ENCODE data around the gene MYH6. TPM values are rescaled to one million over a fixed set of nuclear protein-coding genes. Genes with fewer than 3 reads are reported as not detected.
A peak's percentile ranks its signal among the peaks of the same experiment; 100 is the strongest.

Gene MYH6
- total and polyA plus RNA-seq, 2 of the 13 experiments (the other 11 are each of a cell fraction or from before 2014, with no cell fraction given) = 0.01 TPM; not detected in 1

DNA sequence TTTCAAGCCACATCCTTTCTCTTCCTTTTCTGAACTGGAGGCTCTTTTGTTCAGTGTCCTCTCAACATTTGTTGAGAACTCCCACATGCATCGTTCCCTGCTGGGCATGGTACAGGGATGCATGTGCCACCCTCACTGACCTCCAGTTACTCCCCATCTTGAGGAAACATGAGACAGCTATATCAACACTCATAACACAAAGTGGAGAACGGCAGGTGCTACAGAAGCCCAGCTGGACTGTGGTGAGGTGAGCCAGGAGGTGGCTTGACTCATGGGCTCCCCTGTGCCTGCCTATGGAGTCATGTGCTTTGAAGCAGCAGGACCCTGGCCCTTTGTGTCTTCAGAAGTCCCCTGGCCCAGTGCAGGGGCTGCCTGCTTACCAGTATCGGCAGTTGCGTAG is 9.7 kb downstream of the MYH6 start:
- no peak for TF ChIP-seq SP5 (CRISPR knock-in tag; IDR thresholded peaks at IDR 0.05; ENCODE audit: borderline replicate concordance, low read depth)
- 0 out of 2 replicates have a peak, but pooled peaks have one; percentile 36 for TF ChIP-seq ZNF446 (CRISPR knock-in tag; IDR thresholded peaks at IDR 0.05)
- TF ChIP-seq EHMT2 (IDR thresholded peaks at IDR 0.05; ENCODE audit: borderline replicate concordance, low read depth, low read length) = no peak
- TF ChIP-seq ZBTB38 (CRISPR knock-in tag; IDR thresholded peaks at IDR 0.05) = no peak
- DNase-seq (ENCODE audit: low spot score) (no peak), ATAC-seq (no peak; the same call in 2 of the 3 replicates), FAIRE-seq (no peak)
- Histone ChIP-seq H3K36me3 (replicated peaks in 1 of 2; ENCODE audit: control insufficient read depth in 1 of 2, insufficient read depth in 2 of 2, low read length in 2 of 2) (no peaks in the 10 kb centered on the region), H3K27me3 (ENCODE audit: control insufficient read depth in 1 of 2, insufficient read depth in 2 of 2, low read length in 2 of 2) (peaks cover 30 to 78% of the 10 kb centered on the region in 2 experiments), H4K20me1 (ENCODE audit: insufficient read depth, low read length) (no peaks in the 10 kb centered on the region), H3K4me1 (ENCODE audit: insufficient read depth, low read length) (no peaks in the 10 kb centered on the region), H2AFZ (ENCODE audit: low read length) (no peak overlapping the region), H3K79me2 (ENCODE audit: insufficient read depth, low read length) (no peaks in the 10 kb centered on the region), H3K4me2 (ENCODE audit: low read depth, low read length) (no peak overlapping the region), H3K9me3 (ENCODE audit: low read length) (no peaks in the 10 kb centered on the region), H3K27ac (ENCODE audit: extremely low read length, insufficient read depth, low read length) (no peak overlapping the region), H3K4me3 (replicated peaks in 1 of 3; ENCODE audit: insufficient read depth in 1 of 3, low read depth in 2 of 3, low read length in 3 of 3) (no peak overlapping the region), H3K9ac (ENCODE audit: insufficient read depth, low read depth, low read length) (no peak overlapping the region)
- intact Hi-C loops (cut with micrococcal nuclease; ENCODE audit: unreplicated experiment) (no loop called here), in situ Hi-C loops (cut with HindIII; ENCODE audit: extremely low pct_ligation_motif_present, low pct_unique_long_range_greater_than_20kb) (no loop called here)
- no TSS peak for BruUV-seq (replicated peaks)
- CTCF ChIA-PET (ENCODE audit: low intra/inter-chr PET ratio, low total read pairs) = no interaction called here
- POLR2A ChIA-PET = no interaction called here
- WGBS (ENCODE audit: low lambda C conversion rate) = 53% methylated on average over 4 of the region's 4 CpGs

DNA sequence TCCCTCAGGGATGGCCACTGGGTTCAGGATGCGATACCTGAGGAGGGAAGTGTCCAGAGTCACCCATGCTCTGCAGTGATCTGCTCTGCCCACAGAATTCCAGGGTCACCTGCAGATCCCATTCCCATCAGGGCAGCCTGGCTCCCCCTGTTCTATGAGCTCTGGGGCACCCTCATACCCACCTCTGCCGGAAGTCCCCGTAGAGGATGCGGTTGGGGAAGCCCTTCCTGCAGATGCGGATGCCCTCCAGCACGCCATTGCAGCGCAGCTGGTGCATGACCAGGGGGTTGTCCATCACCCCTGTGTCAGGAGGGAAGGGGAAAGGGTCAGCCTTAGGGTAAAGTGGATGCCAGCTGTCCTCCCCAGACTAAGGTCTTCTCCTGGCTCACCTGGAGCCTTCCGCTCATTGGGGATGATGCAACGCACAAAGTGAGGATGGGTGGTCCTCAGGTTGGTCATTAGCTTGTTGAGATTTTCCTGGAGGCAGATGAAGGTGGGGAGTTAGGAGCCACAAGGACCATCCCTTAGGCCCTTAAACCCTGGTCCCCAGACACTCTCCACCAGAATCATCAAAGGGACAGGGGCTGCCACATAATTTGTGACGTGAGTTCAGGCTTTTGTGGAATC is 11.2 kb downstream of the MYH6 start:
- BruUV-seq (replicated peaks) = no TSS peak
- Histone ChIP-seq H3K27ac (ENCODE audit: extremely low read length, insufficient read depth, low read length) (no peak overlapping the region), H3K4me3 (replicated peaks in 1 of 3; ENCODE audit: insufficient read depth in 1 of 3, low read depth in 2 of 3, low read length in 3 of 3) (no peak overlapping the region), H2AFZ (ENCODE audit: low read length) (no peak overlapping the region), H4K20me1 (ENCODE audit: insufficient read depth, low read length) (no peaks in the 10 kb centered on the region), H3K9ac (ENCODE audit: insufficient read depth, low read depth, low read length) (no peak overlapping the region), H3K36me3 (replicated peaks in 1 of 2; ENCODE audit: control insufficient read depth in 1 of 2, insufficient read depth in 2 of 2, low read length in 2 of 2) (no peaks in the 10 kb centered on the region), H3K79me2 (ENCODE audit: insufficient read depth, low read length) (no peaks in the 10 kb centered on the region), H3K9me3 (ENCODE audit: low read length) (no peaks in the 10 kb centered on the region), H3K4me2 (ENCODE audit: low read depth, low read length) (no peak overlapping the region), H3K27me3 (ENCODE audit: control insufficient read depth in 1 of 2, insufficient read depth in 2 of 2, low read length in 2 of 2) (peaks cover 26 to 78% of the 10 kb centered on the region in 2 experiments), H3K4me1 (ENCODE audit: insufficient read depth, low read length) (no peaks in the 10 kb centered on the region)
- POLR2A ChIA-PET = no interaction called here
- CTCF ChIA-PET (ENCODE audit: low intra/inter-chr PET ratio, low total read pairs) = no interaction called here
- WGBS (ENCODE audit: low lambda C conversion rate) = 30% methylated on average over 9 of the region's 10 CpGs
- FAIRE-seq (no peak), ATAC-seq (no peak), DNase-seq (ENCODE audit: low spot score) (no peak)
- intact Hi-C loops (cut with micrococcal nuclease; ENCODE audit: unreplicated experiment) = no loop called here
- in situ Hi-C loops (cut with HindIII; ENCODE audit: extremely low pct_ligation_motif_present, low pct_unique_long_range_greater_than_20kb) = no loop called here
- no peak for TF ChIP-seq AGO2 (optimal IDR thresholded peaks at IDR 0.05; ENCODE audit: low read depth, low read length)
- no peak for TF ChIP-seq ZNF296 (CRISPR knock-in tag; conservative IDR thresholded peaks at IDR 0.05)
- no peak for TF ChIP-seq NFYC (CRISPR knock-in tag; IDR thresholded peaks at IDR 0.05)
- TF ChIP-seq HIVEP1 (CRISPR knock-in tag; IDR thresholded peaks at IDR 0.05) = no peak
- 0 out of 2 replicates have a peak, but pooled peaks have one; percentile 8 for TF ChIP-seq ZNF563 (CRISPR knock-in tag; IDR thresholded peaks at IDR 0.05)
- no peak for TF ChIP-seq ZNF768 (CRISPR knock-in tag; IDR thresholded peaks at IDR 0.05)
- TF ChIP-seq, protein P1, sequence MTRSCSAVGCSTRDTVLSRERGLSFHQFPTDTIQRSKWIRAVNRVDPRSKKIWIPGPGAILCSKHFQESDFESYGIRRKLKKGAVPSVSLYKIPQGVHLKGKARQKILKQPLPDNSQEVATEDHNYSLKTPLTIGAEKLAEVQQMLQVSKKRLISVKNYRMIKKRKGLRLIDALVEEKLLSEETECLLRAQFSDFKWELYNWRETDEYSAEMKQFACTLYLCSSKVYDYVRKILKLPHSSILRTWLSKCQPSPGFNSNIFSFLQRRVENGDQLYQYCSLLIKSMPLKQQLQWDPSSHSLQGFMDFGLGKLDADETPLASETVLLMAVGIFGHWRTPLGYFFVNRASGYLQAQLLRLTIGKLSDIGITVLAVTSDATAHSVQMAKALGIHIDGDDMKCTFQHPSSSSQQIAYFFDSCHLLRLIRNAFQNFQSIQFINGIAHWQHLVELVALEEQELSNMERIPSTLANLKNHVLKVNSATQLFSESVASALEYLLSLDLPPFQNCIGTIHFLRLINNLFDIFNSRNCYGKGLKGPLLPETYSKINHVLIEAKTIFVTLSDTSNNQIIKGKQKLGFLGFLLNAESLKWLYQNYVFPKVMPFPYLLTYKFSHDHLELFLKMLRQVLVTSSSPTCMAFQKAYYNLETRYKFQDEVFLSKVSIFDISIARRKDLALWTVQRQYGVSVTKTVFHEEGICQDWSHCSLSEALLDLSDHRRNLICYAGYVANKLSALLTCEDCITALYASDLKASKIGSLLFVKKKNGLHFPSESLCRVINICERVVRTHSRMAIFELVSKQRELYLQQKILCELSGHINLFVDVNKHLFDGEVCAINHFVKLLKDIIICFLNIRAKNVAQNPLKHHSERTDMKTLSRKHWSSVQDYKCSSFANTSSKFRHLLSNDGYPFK (CRISPR knock-in tag; IDR thresholded peaks at IDR 0.05; ENCODE audit: borderline replicate concordance) = no peak
- no peak for TF ChIP-seq MXD4 (CRISPR knock-in tag; IDR thresholded peaks at IDR 0.05)
- TF ChIP-seq GZF1 (CRISPR knock-in tag; IDR thresholded peaks at IDR 0.05) = no peak
- peak; percentile 62 for TF ChIP-seq CREB1 (IDR thresholded peaks at IDR 0.05)
- TF ChIP-seq CREB1 (CRISPR knock-in tag; IDR thresholded peaks at IDR 0.05) = no peak
- TF ChIP-seq ATF7 (IDR thresholded peaks at IDR 0.05) = peak; percentile 70
- TF ChIP-seq ATF7 (CRISPR knock-in tag; IDR thresholded peaks at IDR 0.05) = no peak
- TF ChIP-seq CEBPB (IDR thresholded peaks at IDR 0.05; ENCODE audit: borderline replicate concordance, low read depth, low read length) = peak; percentile 66
- no peak for TF ChIP-seq ZNF34 (CRISPR knock-in tag; IDR thresholded peaks at IDR 0.05; ENCODE audit: borderline replicate concordance)
